A549 (cell line): Measurements from ENCODE around the gene NAV3. TPM values are rescaled to one million over a fixed set of nuclear protein-coding genes. Genes with fewer than 3 reads are reported as not detected.
"Not testable (repeated sequence)": the region's sequence is repeated elsewhere in the genome, so short reads cannot be mapped to it uniquely, and the experiment has no call there.

ENCODE experiments used
- ATAC-seq, 2 experiments: fragments of 200-7000 bp in 1 of 2; fragments of >200 bp in 1 of 2; cut with Nextera tagmentation in 1 of 2; cut with Tn5 transposase in 1 of 2; 3 replicates each; pipeline versions ENCODE4 v1.8.0 to v1.9.1; 2018 to 2020; ENCODE audit warnings: mild to moderate bottlenecking in 1 of 2, moderate library complexity in 1 of 2
- CTCF ChIA-PET: fragments of 300-600 bp; sonication (Branson Sonifier 250); formaldehyde crosslinking; extraction: SDS; loops from one replicate; lab custom pipeline; 2021; ENCODE audit warnings: antibody characterized with exemption, inconsistent platforms; lab: Yijun Ruan, JAX
- POLR2A ChIA-PET: fragments of 350-600 bp; formaldehyde crosslinking; extraction: SDS; loops from one replicate; lab custom pipeline; 2021; ENCODE audit warnings: antibody characterized with exemption, inconsistent platforms; lab: Yijun Ruan, JAX
- DNase-seq, 2 experiments: peaks; one replicate each; pipeline versions ENCODE4 v3.0.0 to v3.0.0-alpha.2; 2011 to 2016; ENCODE audit warnings: low read depth in 1 of 2, low spot score in 1 of 2
- FAIRE-seq: peaks from 2 replicates; lab custom pipeline; 2011; peaks lifted over from hg19 to GRCh38; lab: Jason Lieb, UNC
- H3K27ac ChIP-seq, 2 experiments: fragments of >200 bp; sonication (Bioruptor Twin); formaldehyde crosslinking; 3 replicates each; pipeline ENCODE4 v1.5.1; 2016 to 2017
- H3K4me1 ChIP-seq: fragments of >200 bp; sonication (Bioruptor Twin); formaldehyde crosslinking; 3 replicates; pipeline ENCODE4 v1.6.1; 2016
- H3K4me2 ChIP-seq: fragments of >200 bp; sonication (Bioruptor Twin); formaldehyde crosslinking; 3 replicates; pipeline ENCODE4 v1.6.1; 2016
- H3K4me3 ChIP-seq: fragments of >200 bp; sonication (Bioruptor Twin); formaldehyde crosslinking; 3 replicates; pipeline ENCODE4 v1.5.1; 2016
- H3K9me3 ChIP-seq: fragments of >200 bp; sonication (Bioruptor Twin); formaldehyde crosslinking; 3 replicates; pipeline ENCODE4 v1.6.1; 2016
- BCL3 ChIP-seq: fragments of >200 bp; sonication (Bioruptor Twin); formaldehyde crosslinking; IDR thresholded peaks from 3 replicates; pipeline ENCODE4 v1.6.1; 2016
- BHLHE40 ChIP-seq: IDR thresholded peaks from 2 replicates; pipeline ENCODE4 v1.6.1; 2012; ENCODE audit warnings: low read depth, low read length, inconsistent platforms
- CBX2 ChIP-seq: fragments of 200-600 bp; sonication (generic); IDR thresholded peaks from 2 replicates; pipeline ENCODE4 v1.6.1; 2016; ENCODE audit warnings: low read depth, mild to moderate bottlenecking, borderline replicate concordance
- CEBPB ChIP-seq, 2 experiments: fragments of >200 bp in 1 of 2; sonication (Bioruptor Twin) in 1 of 2; formaldehyde crosslinking in 1 of 2; IDR thresholded peaks; 2 replicates each; pipeline ENCODE4 v1.6.1; 2012 to 2016
- CHD2 ChIP-seq: fragments of 150-350 bp; IDR thresholded peaks from 2 replicates; pipeline ENCODE4 v1.6.1; 2014; ENCODE audit warnings: low read length; ENCODE audit not compliant: partially characterized antibody
- CHD4 ChIP-seq: fragments of 200-600 bp; sonication (generic); IDR thresholded peaks from 2 replicates; pipeline ENCODE4 v1.6.1; 2016; ENCODE audit warnings: antibody characterized with exemption, mild to moderate bottlenecking, borderline replicate concordance
- EHF ChIP-seq: fragments of 250-450 bp; sonication (Bioruptor Pico); IDR thresholded peaks from 2 replicates; pipeline ENCODE4 v1.5.0; 2020; ENCODE audit warnings: mild to moderate bottlenecking
- EHMT2 ChIP-seq: fragments of 200-600 bp; sonication (generic); IDR thresholded peaks from 2 replicates; pipeline ENCODE4 v1.6.1; 2016; ENCODE audit warnings: antibody characterized with exemption, low read depth, mild to moderate bottlenecking, moderate library complexity
- ESRRA ChIP-seq: fragments of 150-350 bp; IDR thresholded peaks from 2 replicates; pipeline ENCODE4 v1.6.1; 2014; ENCODE audit warnings: mild to moderate bottlenecking, low read length, borderline replicate concordance
- GATA3 ChIP-seq: IDR thresholded peaks from 2 replicates; pipeline ENCODE4 v1.6.1; 2012; ENCODE audit warnings: borderline replicate concordance
- HES2 ChIP-seq: fragments of >200 bp; sonication (Bioruptor Twin); formaldehyde crosslinking; IDR thresholded peaks from 2 replicates; pipeline ENCODE4 v1.6.1; 2016
- HEYL ChIP-seq: fragments of 250-450 bp; sonication (Bioruptor Pico); IDR thresholded peaks from 2 replicates; pipeline ENCODE4 v1.8.0; 2021; ENCODE audit warnings: mild to moderate bottlenecking, moderate library complexity
- HOXB13 ChIP-seq: fragments of 250-450 bp; sonication (Bioruptor Pico); IDR thresholded peaks from 2 replicates; pipeline ENCODE4 v1.5.0; 2020; ENCODE audit warnings: low read depth, mild to moderate bottlenecking, moderate library complexity
- KDM1A ChIP-seq: fragments of 200-600 bp; sonication (generic); IDR thresholded peaks from 2 replicates; pipeline ENCODE4 v1.6.1; 2016; ENCODE audit warnings: low read depth, mild to moderate bottlenecking
- KDM5A ChIP-seq: fragments of 200-600 bp; sonication (generic); IDR thresholded peaks from 2 replicates; pipeline ENCODE4 v1.6.1; 2016; ENCODE audit warnings: antibody characterized with exemption, mild to moderate bottlenecking
- MAFK ChIP-seq: fragments of 450-650 bp; IDR thresholded peaks from 2 replicates; pipeline ENCODE4 v1.6.1; 2014; ENCODE audit not compliant: partially characterized antibody
- MYC ChIP-seq: IDR thresholded peaks from 2 replicates; pipeline ENCODE4 v1.6.1; 2012; ENCODE audit warnings: mild to moderate bottlenecking, inconsistent platforms, low read length, improper control_type of control experiment, borderline replicate concordance
- NFE2L2 ChIP-seq: fragments of 150-350 bp; conservative IDR thresholded peaks from 2 replicates; pipeline ENCODE4 v1.6.1; 2014; ENCODE audit warnings: low read length
- PHF8 ChIP-seq: fragments of 200-600 bp; sonication (generic); IDR thresholded peaks from 2 replicates; pipeline ENCODE4 v1.6.1; 2016; ENCODE audit warnings: low read depth, mild to moderate bottlenecking, antibody characterized with exemption, moderate library complexity, borderline replicate concordance
- RAD21 ChIP-seq, 2 experiments: fragments of >200 bp in 1 of 2; sonication (Bioruptor Twin) in 1 of 2; formaldehyde crosslinking in 1 of 2; IDR thresholded peaks in 1 of 2; conservative IDR thresholded peaks in 1 of 2; 2 replicates in 1 of 2; 3 replicates in 1 of 2; pipeline ENCODE4 v1.6.1; 2012 to 2018; ENCODE audit warnings: inconsistent platforms in 1 of 2
- TFCP2L1 ChIP-seq: fragments of 250-450 bp; sonication (Bioruptor Pico); IDR thresholded peaks from 2 replicates; pipeline ENCODE4 v1.5.0; 2021; ENCODE audit warnings: mild to moderate bottlenecking
- TP53 ChIP-seq: fragments of 250-450 bp; sonication (Bioruptor Pico); IDR thresholded peaks from 2 replicates; pipeline ENCODE4 v1.5.0; 2021; ENCODE audit warnings: mild to moderate bottlenecking, moderate library complexity
- ZSCAN20 ChIP-seq: fragments of 250-450 bp; sonication (Bioruptor Pico); IDR thresholded peaks from 2 replicates; pipeline ENCODE4 v1.8.0; 2022; ENCODE audit warnings: mild to moderate bottlenecking, moderate library complexity
- WGBS: methylation state at CpG from one replicate; pipeline ENCODE4 v1.1.6; 2017; ENCODE audit errors: missing lambda C conversion rate; 5-methylcytosine and 5-hydroxymethylcytosine counted together
- polyA plus RNA-seq, 4 experiments: library from polyadenylated mRNA; depleted of rRNA in 3 of 4; stranded (reverse); fragments of >200 nt; fragmentation: RNase III in 1 of 4; extraction: RNeasy Plus Mini Kit Qiagen cat#74134 plus additional on column Dnase treatment in 1 of 4; gene quantifications; 2 replicates in 3 of 4; 3 replicates in 1 of 4; pipeline ENCODE4 v1.2.3, GENCODE V29; 2011 to 2017

Gene NAV3
- polyA plus RNA-seq, 2 of the 4 experiments (the other 2 are of a cell fraction): 8.6 to 9.7 TPM

GRCh38 chr12:78249578-78249977 is 418.9 kb downstream of the NAV3 start:
- Histone ChIP-seq H3K27ac (no peak overlapping the region), H3K9me3 (no peaks in the 10 kb centered on the region), H3K4me3 (no peak overlapping the region), H3K4me2 (no peak overlapping the region), H3K4me1 (no peaks in the 10 kb centered on the region)
- 58% methylated on average over 3 of the region's 3 CpGs for WGBS
- no peak for DNase-seq
- peak; percentile 36 for FAIRE-seq
- no peak for ATAC-seq
- TF ChIP-seq EHF: no peak
- peak; percentile 48 for TF ChIP-seq NFE2L2
- no peak for TF ChIP-seq ESRRA
- no peak for TF ChIP-seq TFCP2L1 (CRISPR knock-in tag)
- no peak for TF ChIP-seq CHD4
- TF ChIP-seq KDM1A: no peak
- no peak for TF ChIP-seq HES2
- TF ChIP-seq PHF8: no peak
- no peak for TF ChIP-seq BHLHE40
- no peak for TF ChIP-seq TP53 (CRISPR knock-in tag)
- TF ChIP-seq MAFK: peak; percentile 70
- CTCF ChIA-PET: no interaction called here
- POLR2A ChIA-PET: no interaction called here

GRCh38 chr12:78257662-78258061 is 427.0 kb downstream of the NAV3 start:
- DNase-seq, ATAC-seq, CTCF ChIA-PET, H3K4me3 ChIP-seq, POLR2A ChIA-PET, H3K4me1 ChIP-seq, H3K27ac ChIP-seq, FAIRE-seq, H3K4me2 ChIP-seq, H3K9me3 ChIP-seq: not testable (repeated sequence)
- WGBS: 70% methylated on average over 4 of the region's 7 CpGs

- Histone ChIP-seq H3K4me1 (no peaks in the 10 kb centered on the region), H3K4me3 (no peak overlapping the region), H3K27ac (no peak overlapping the region), H3K9me3 (0 out of 3 replicates have a peak, but pooled peaks cover 4% of the 10 kb centered on the region), H3K4me2 (no peak overlapping the region)
- no peak for ATAC-seq
- TF ChIP-seq EHMT2 (no peak), MYC (no peak), CHD2 (no peak), CBX2 (no peak), KDM5A (no peak), HEYL (CRISPR knock-in tag) (no peak), ZSCAN20 (CRISPR knock-in tag) (no peak), GATA3 (no peak), HOXB13 (CRISPR knock-in tag) (no peak), RAD21 (conservative IDR thresholded peaks at IDR 0.05 in 1 of 2, IDR thresholded peaks at IDR 0.05 in 1 of 2) (no peak), CEBPB (IDR thresholded peaks at IDR 0.05) (no peak), TP53 (CRISPR knock-in tag) (no peak), KDM1A (no peak), BCL3 (no peak), TFCP2L1 (CRISPR knock-in tag) (no peak)
- no peak for DNase-seq
- WGBS: 98% methylated on average over 7 of the region's 7 CpGs
- POLR2A ChIA-PET: no interaction called here
- CTCF ChIA-PET: interaction anchor here (1.0 to 1.2 kb wide), 2 partner anchors 21 to 29 kb away, joined by 3 read pairs; no protein-coding TSS in a partner anchor
- FAIRE-seq: peak; percentile 85
These were observed 430.3 kb downstream of the NAV3 start for GRCh38 chr12:78260976-78261375.
